GM12801 (cell line): Measurements from ENCODE around the gene DDX41.

ENCODE experiments used
- TF ChIP-seq, protein P1 (sequence below): IDR thresholded peaks from one replicate; pipeline ENCODE4 v1.5.1; 2011; ENCODE audit warnings: control low read depth; ENCODE audit not compliant: insufficient read length; ENCODE audit errors: extremely low read depth

Gene DDX41

DNA sequence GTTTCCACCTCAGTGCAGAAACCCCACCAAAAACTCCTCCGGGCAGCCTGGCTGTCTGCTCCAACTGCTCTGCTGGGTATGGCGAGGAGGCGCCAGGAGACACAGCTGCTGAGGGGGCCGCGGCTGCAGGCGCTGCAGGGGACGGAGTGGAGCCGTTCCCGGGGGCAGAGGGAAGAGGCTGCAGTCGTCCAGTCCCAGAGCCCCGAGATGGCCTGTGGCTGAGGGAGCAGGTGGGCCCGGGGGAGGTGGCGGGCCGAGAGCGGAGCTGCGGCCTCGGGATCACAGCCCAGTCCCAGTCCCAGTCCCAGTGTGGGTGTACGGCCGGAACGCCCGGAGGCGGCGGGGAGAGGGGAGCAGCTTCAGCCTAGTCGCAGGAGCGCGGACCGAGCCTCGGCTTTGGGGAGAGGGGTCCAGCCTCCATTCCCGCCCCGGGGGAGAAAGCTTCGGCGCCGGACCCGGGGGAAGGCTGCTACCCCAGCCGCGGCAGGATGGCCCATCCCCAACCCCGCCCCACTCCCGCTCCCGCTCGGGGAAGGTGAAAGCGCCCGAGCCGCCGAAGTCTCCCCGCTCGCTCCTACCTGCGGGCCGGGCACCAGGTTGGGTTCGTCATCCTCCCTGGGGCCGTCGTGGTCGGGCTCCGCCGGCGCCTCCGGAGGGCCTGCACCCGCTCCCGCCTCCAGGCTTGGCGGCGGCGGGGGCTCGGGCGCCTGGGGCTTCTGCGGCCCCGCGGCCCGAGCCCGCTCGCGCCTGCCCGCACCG, 37.1 kb upstream of the DDX41 start:
- TF ChIP-seq, protein P1, sequence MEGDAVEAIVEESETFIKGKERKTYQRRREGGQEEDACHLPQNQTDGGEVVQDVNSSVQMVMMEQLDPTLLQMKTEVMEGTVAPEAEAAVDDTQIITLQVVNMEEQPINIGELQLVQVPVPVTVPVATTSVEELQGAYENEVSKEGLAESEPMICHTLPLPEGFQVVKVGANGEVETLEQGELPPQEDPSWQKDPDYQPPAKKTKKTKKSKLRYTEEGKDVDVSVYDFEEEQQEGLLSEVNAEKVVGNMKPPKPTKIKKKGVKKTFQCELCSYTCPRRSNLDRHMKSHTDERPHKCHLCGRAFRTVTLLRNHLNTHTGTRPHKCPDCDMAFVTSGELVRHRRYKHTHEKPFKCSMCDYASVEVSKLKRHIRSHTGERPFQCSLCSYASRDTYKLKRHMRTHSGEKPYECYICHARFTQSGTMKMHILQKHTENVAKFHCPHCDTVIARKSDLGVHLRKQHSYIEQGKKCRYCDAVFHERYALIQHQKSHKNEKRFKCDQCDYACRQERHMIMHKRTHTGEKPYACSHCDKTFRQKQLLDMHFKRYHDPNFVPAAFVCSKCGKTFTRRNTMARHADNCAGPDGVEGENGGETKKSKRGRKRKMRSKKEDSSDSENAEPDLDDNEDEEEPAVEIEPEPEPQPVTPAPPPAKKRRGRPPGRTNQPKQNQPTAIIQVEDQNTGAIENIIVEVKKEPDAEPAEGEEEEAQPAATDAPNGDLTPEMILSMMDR, result no peak

DNA sequence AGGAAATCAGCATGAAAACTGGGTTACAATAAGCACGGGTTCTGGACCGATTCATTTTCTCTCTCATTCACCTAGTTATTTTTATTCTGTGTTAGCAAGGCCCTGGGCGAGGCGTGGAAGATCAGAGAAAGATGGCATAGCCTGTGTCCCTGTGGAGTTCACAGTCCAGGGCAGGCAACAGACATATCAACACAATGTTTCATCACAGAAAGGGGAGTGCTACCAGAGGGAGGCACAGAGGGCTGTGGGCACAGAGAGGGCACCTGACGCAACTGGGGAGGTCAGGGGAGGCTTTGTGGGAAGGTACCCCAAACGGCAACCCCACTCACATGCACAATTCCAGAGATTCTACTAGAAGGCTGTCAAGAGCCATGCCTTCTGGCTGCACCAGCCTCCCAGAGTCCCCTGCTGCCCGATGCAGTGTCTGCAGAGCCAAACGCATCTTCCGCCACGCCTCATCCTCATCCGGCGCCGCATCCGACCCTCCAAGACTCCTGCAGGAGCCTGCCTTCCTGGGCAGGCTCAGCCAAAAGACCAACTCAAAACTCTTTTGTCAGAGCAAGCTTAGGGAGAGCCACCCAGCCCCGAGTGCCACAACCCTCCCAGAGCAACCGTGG, 36.2 kb upstream of the DDX41 start:
- TF ChIP-seq, protein P1, result no peak

DNA sequence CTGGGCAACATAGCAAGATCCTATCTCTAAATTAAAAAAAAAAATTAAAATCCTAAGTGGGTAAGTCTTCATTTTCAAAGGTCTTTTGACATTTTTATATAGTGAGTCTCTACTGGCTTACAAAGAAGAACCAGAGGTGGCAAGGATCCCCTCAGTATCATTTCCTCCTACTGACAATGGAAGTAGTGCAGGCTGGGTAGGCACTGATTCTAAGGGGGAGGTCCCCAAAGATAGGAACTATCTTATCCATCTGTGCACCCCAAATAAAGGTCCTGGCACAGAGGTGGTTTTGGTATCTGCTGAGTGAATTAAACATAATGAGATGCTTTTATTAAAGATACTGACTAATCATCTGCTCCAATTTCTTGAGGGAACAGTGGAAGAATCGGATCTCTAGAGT, 33.4 kb upstream of the DDX41 start:
- TF ChIP-seq, protein P1, result no peak

DNA sequence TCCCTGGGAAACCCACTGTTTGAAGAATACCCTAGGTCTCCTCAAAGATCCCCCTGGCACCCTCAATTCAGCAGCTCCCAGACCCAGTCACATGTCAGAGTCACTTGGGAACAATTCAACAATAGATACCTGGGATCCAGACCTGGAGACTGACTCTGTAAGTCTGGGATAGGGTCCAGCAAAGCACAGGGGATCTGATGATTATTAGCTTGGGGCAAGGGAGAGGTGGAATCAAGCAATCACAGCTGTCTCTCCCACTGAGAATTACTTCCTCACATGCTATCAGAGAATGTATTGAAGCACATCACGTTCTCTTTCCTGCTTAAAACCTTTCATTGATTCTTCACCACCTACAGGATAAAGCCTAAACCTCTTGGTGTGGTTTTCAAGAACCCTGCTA, 31.7 kb upstream of the DDX41 start:
- TF ChIP-seq, protein P1, result no peak

DNA sequence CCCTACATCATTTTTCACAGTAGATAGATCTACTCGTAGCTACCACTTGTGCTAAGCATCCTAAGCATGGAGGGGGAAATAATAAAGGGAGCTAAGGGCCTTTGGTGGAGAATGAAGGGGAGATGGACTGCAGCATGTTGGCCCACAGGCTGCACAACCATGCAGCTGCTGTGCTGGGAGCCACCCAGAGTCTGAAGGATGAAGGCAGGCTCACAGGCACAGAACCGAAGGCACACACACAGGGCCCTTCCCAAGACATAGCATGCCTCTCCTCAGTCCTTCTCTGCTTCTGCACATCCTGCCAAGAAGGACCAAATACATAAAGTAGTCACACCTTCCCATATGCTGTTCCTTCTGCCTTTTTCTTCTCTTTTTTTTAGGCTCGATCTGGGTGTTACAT, 31.0 kb upstream of the DDX41 start:
- TF ChIP-seq, protein P1, result no peak

DNA sequence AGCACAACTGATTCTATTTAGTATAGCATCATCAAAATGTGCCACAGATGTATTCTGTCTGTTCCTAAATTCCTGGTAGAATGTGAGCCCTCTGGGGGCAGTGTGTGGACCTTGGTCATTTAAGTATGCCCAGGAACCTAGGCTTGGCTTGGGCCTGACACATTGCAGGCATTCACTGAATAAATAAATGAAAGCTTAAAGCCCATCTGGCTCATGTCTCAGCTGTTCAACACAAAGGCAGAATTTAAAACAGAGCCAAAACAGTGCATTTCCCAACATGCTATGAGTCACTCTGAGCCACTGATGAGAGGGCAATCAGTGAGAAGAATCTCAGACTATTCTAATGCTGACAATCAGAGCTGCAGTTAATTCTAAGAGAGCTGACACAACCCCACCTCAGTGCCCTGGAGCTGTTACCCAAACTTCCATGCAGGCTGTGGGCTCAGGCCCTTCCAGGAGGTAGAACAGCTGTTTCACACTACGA, 29.5 kb upstream of the DDX41 start:
- TF ChIP-seq, protein P1, result no peak

DNA sequence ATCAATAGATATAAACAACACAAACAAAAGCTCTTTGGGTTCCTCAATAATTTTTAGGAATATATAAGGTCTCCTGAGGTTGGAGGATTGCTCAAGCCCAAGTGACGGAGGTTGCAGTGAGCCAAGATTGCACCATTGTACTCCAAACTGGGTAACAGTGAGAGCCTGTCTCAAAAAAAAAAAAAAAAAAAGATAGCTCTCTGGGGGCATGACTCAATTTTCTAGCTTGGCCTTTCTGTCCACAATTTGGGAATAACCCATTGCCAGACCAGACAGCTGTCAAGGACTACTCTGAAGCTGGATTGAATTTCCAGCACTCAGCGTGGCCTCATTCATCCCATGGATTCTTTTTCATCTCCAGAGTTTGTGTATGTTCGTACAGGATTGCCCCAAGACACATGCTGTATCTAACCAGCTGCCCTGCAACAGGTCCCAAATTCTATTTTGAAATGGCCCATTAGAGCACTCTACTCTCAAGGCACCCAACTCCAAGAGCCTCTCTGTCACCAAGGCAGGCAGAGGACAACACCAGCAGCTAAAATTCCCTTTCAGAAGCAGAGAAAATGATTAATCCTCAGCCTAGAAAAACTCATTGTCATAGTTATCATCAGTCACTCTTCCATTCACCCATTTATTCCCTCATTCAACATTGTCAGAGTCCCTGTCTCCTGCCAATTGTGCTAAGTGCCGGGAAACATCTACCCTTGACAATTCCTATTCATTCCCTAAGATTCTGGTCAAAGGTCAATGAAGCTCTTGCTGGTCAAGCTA, 28.9 kb upstream of the DDX41 start:
- TF ChIP-seq, protein P1, result no peak
